Ectodermal cell (in vitro differentiated cells): ENCODE data around the gene PANX2.

Source experiments
- H3K27ac ChIP-seq: 2 replicates; pipeline ENCODE4 v1.7.0; 2013; ENCODE audit warnings: mild to moderate bottlenecking, low read depth, low read length; ENCODE audit not compliant: insufficient read depth, poor library complexity, severe bottlenecking
- H3K27me3 ChIP-seq: 2 replicates; pipeline ENCODE4 v1.7.0; 2013; ENCODE audit warnings: mild to moderate bottlenecking, low read length; ENCODE audit not compliant: insufficient read depth, control insufficient read depth, poor library complexity, severe bottlenecking
- H3K36me3 ChIP-seq: one replicate; pipeline ENCODE4 v1.7.0; 2013; ENCODE audit warnings: low read length; ENCODE audit not compliant: control insufficient read depth, insufficient read depth
- H3K4me1 ChIP-seq: one replicate; pipeline ENCODE4 v1.7.0; 2013; ENCODE audit warnings: low read length; ENCODE audit not compliant: control insufficient read depth, insufficient read depth
- H3K4me3 ChIP-seq: 2 replicates; pipeline ENCODE4 v1.7.0; 2013; ENCODE audit warnings: low read depth, low read length, control low read depth; ENCODE audit not compliant: insufficient read depth
- H3K9me3 ChIP-seq: 2 replicates; pipeline ENCODE4 v1.7.0; 2013; ENCODE audit warnings: mild to moderate bottlenecking, low read length, moderate library complexity; ENCODE audit not compliant: control insufficient read depth
- WGBS, 2 experiments: methylation state at CpG; one replicate each; pipeline ENCODE4 v1.1.7; 2013; ENCODE audit warnings: missing lambda C conversion rate in 2 of 2; 5-methylcytosine and 5-hydroxymethylcytosine counted together

Gene PANX2

GRCh38 chr22:50184004-50184901, 13.7 kb downstream of the PANX2 start:
- peaks cover 14% of the 10 kb centered on the region for H3K27me3 ChIP-seq
- no peaks in the 10 kb centered on the region for H3K36me3 ChIP-seq
- no peaks in the 10 kb centered on the region for H3K9me3 ChIP-seq
- 69 to 70% methylated on average over 32 of the region's 32 CpGs for WGBS, 2 experiments
- peaks cover 11% of the 10 kb centered on the region for H3K4me1 ChIP-seq
- H3K4me3 ChIP-seq: no peak overlapping the region
- no peak overlapping the region for H3K27ac ChIP-seq

- 35 to 39% methylated on average over 63 of the region's 63 CpGs for WGBS, 2 experiments
- no peaks in the 10 kb centered on the region for H3K36me3 ChIP-seq
- H3K27ac ChIP-seq: no peak overlapping the region
- H3K9me3 ChIP-seq: no peaks in the 10 kb centered on the region
- H3K27me3 ChIP-seq: peaks cover 14% of the 10 kb centered on the region
- peaks cover 11% of the 10 kb centered on the region for H3K4me1 ChIP-seq
- peak overlapping the region; percentile 39 for H3K4me3 ChIP-seq
These were observed 14.4 kb downstream of the PANX2 start for GRCh38 chr22:50184902-50185374.

GRCh38 chr22:50185375-50186087, 15.0 kb downstream of the PANX2 start, which contains the start of gene TRABD:
TRABD (plus strand) TSS chr22:50185913; CDS start chr22:50193061, 7,148 bp downstream.
- H3K9me3 ChIP-seq: no peaks in the 10 kb centered on the region
- H3K36me3 ChIP-seq: no peaks in the 10 kb centered on the region
- peaks cover 14% of the 10 kb centered on the region for H3K27me3 ChIP-seq
- peaks cover 11% of the 10 kb centered on the region for H3K4me1 ChIP-seq
- H3K4me3 ChIP-seq: peak within 1 kb of the TSS; percentile 62
- no peak within 1 kb of the TSS for H3K27ac ChIP-seq
- WGBS, 2 experiments: 8 to 10% methylated on average over 81 to 87 of the region's 90 CpGs

GRCh38 chr22:50186181-50186714, 15.7 kb downstream of the PANX2 start:
- 1% methylated on average over 47 of the region's 47 CpGs for WGBS, 2 experiments
- H3K4me1 ChIP-seq: peaks cover 11% of the 10 kb centered on the region
- peak overlapping the region; percentile 62 for H3K4me3 ChIP-seq
- no peak overlapping the region for H3K27ac ChIP-seq
- no peaks in the 10 kb centered on the region for H3K9me3 ChIP-seq
- peaks cover 14% of the 10 kb centered on the region for H3K27me3 ChIP-seq
- H3K36me3 ChIP-seq: no peaks in the 10 kb centered on the region

- Histone ChIP-seq H3K27ac (no peak overlapping the region), H3K4me1 (peaks cover 11% of the 10 kb centered on the region), H3K27me3 (peaks cover 14% of the 10 kb centered on the region), H3K36me3 (no peaks in the 10 kb centered on the region), H3K4me3 (peak overlapping the region; percentile 62), H3K9me3 (no peaks in the 10 kb centered on the region)
- 52 to 54% methylated on average over 26 of the region's 26 CpGs for WGBS, 2 experiments
These were observed 16.4 kb downstream of the PANX2 start for GRCh38 chr22:50186761-50187523.

- Histone ChIP-seq H3K36me3 (no peaks in the 10 kb centered on the region), H3K4me1 (peaks cover 9% of the 10 kb centered on the region), H3K4me3 (no peak overlapping the region), H3K27me3 (peaks cover 14% of the 10 kb centered on the region), H3K9me3 (no peaks in the 10 kb centered on the region), H3K27ac (no peak overlapping the region)
- WGBS, 2 experiments: 95 to 96% methylated on average over 11 of the region's 11 CpGs
These were observed 17.8 kb downstream of the PANX2 start for GRCh38 chr22:50188356-50188755.

- Histone ChIP-seq H3K27me3 (peaks cover 12% of the 10 kb centered on the region), H3K4me1 (peaks cover 3% of the 10 kb centered on the region), H3K36me3 (no peaks in the 10 kb centered on the region), H3K27ac (no peak overlapping the region), H3K9me3 (no peaks in the 10 kb centered on the region), H3K4me3 (no peak overlapping the region)
- WGBS, 2 experiments: 94% methylated on average over 20 of the region's 20 CpGs
These were observed 18.8 kb downstream of the PANX2 start for GRCh38 chr22:50189184-50189848.

GRCh38 chr22:50189849-50190181, 19.3 kb downstream of the PANX2 start:
- Histone ChIP-seq H3K36me3 (no peaks in the 10 kb centered on the region), H3K9me3 (no peaks in the 10 kb centered on the region), H3K27ac (no peak overlapping the region), H3K27me3 (peaks cover 7% of the 10 kb centered on the region), H3K4me3 (no peak overlapping the region), H3K4me1 (no peaks in the 10 kb centered on the region)
- 81 to 86% methylated on average over 4 of the region's 4 CpGs for WGBS, 2 experiments

- Histone ChIP-seq H3K9me3 (no peaks in the 10 kb centered on the region), H3K4me3 (no peak overlapping the region)
These were observed 19.8 kb downstream of the PANX2 start for GRCh38 chr22:50190182-50190940.

More at GRCh38 chr22:50190182-50190940, 19.8 kb downstream of the PANX2 start:
- peaks cover 2% of the 10 kb centered on the region for H3K27me3 ChIP-seq
- WGBS, 2 experiments: 73 to 74% methylated on average over 43 of the region's 43 CpGs
- no peaks in the 10 kb centered on the region for H3K36me3 ChIP-seq
- no peak overlapping the region for H3K27ac ChIP-seq
- H3K4me1 ChIP-seq: no peaks in the 10 kb centered on the region
